Activated naive CD8-positive, alpha-beta T cell treated with anti-CD3 and anti-CD28 coated beads, Interleukin-2, amount 10 ng/mL, durations not matched to agents 7 days and 5 days (primary cell): ENCODE data around the gene SLC24A3. TPM values are rescaled to one million over a fixed set of nuclear protein-coding genes. Genes with fewer than 3 reads are reported as not detected.

Experiments
- ATAC-seq: fragments of 150-1000 bp; cut with Tn5 transposase; one replicate; pipeline ENCODE4 v1.10.0; 2021; ENCODE audit warnings: low read depth, moderate library complexity
- POLR2A ChIA-PET: fragments of 350-600 bp; sonication (Branson Sonifier 250); formaldehyde crosslinking; loops from one replicate; lab custom pipeline; 2021; ENCODE audit warnings: antibody characterized with exemption; lab: Charles Lee
- DNase-seq: peaks from one replicate; pipeline ENCODE4 v3.0.0; 2021
- H3K27ac Mint-ChIP-seq: one replicate; pipeline ENCODE4 v1.8.0; 2022; ENCODE audit warnings: mild to moderate bottlenecking, mixed read lengths
- H3K27me3 Mint-ChIP-seq: one replicate; pipeline ENCODE4 v1.8.0; 2022; ENCODE audit warnings: mild to moderate bottlenecking, moderate library complexity, mixed read lengths
- H3K36me3 Mint-ChIP-seq: one replicate; pipeline ENCODE4 v1.8.0; 2021; ENCODE audit warnings: mild to moderate bottlenecking, mixed read lengths
- H3K4me1 Mint-ChIP-seq: one replicate; pipeline ENCODE4 v1.8.0; 2021; ENCODE audit warnings: mixed read lengths
- H3K4me3 Mint-ChIP-seq: one replicate; pipeline ENCODE4 v1.8.0; 2022; ENCODE audit warnings: mild to moderate bottlenecking, moderate library complexity, mixed read lengths
- H3K9me3 Mint-ChIP-seq: one replicate; pipeline ENCODE4 v1.8.0; 2021; ENCODE audit warnings: mixed read lengths
- total RNA-seq, 2 experiments: library from RNA; stranded (reverse); gene quantifications; one replicate each; pipeline ENCODE4 v1.2.3, GENCODE V29; 2021

The SLC24A3 gene
- total RNA-seq, 2 experiments from 2014 or later: not detected

DNA sequence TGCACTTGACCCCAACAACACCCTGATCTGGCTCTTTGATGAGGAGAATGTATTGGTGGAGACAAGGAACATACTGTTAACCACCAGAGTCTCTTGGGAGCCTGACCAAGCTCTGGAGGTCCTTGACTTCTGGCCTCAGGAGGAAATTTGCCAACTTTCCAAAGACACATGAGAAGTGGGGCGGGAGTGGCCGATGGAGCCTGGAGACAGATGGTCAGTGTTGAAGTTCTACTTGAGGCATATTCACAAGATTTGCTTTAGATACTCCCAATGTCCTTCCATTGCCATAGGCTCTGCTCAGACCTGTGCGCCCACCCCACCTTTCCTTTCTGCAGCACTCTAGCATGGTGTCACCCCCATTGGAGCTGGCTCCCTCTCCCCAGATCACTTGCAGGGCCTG lies 241.0 kb downstream of the SLC24A3 start:
- no peak overlapping the region for H3K4me3 Mint-ChIP-seq

DNA sequence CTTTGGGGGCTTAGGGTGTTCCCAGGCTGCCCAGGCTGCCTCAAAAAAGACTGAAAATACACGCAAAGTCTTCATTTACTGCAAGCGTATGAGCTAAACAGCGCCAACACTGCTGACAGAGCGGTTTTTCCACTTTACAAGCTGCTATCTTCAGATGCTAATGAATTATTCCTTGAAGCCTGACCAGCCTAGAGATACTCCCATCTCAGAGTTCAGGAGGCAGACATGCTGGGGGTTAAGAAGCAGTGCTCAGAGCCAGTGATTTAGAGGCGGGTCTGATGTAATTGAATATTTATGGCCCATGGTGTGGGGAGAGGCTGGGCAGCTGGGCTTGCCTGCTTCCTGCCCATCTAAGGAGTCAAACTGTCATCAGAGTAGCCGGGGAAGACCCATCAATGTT lies 241.4 kb downstream of the SLC24A3 start:
- peaks cover 8% of the 10 kb centered on the region for H3K36me3 Mint-ChIP-seq
- H3K27ac Mint-ChIP-seq: peak overlapping the region; percentile 20
- no peak for ATAC-seq
- POLR2A ChIA-PET: no interaction called here
- H3K9me3 Mint-ChIP-seq: no peaks in the 10 kb centered on the region
- peaks cover 42% of the 10 kb centered on the region for H3K4me1 Mint-ChIP-seq
- no peak overlapping the region for H3K4me3 Mint-ChIP-seq
- H3K27me3 Mint-ChIP-seq: peaks cover 4% of the 10 kb centered on the region
- DNase-seq: no peak

More for the DNA sequence above, 241.0 kb downstream of the SLC24A3 start:
- ATAC-seq (no peak), DNase-seq (no peak)
- Mint-ChIP-seq H3K4me1 (peaks cover 42% of the 10 kb centered on the region), H3K27me3 (peaks cover 4% of the 10 kb centered on the region), H3K36me3 (peaks cover 8% of the 10 kb centered on the region), H3K27ac (peak overlapping the region; percentile 21), H3K9me3 (peaks cover under 1% of the 10 kb centered on the region)
- POLR2A ChIA-PET: no interaction called here

DNA sequence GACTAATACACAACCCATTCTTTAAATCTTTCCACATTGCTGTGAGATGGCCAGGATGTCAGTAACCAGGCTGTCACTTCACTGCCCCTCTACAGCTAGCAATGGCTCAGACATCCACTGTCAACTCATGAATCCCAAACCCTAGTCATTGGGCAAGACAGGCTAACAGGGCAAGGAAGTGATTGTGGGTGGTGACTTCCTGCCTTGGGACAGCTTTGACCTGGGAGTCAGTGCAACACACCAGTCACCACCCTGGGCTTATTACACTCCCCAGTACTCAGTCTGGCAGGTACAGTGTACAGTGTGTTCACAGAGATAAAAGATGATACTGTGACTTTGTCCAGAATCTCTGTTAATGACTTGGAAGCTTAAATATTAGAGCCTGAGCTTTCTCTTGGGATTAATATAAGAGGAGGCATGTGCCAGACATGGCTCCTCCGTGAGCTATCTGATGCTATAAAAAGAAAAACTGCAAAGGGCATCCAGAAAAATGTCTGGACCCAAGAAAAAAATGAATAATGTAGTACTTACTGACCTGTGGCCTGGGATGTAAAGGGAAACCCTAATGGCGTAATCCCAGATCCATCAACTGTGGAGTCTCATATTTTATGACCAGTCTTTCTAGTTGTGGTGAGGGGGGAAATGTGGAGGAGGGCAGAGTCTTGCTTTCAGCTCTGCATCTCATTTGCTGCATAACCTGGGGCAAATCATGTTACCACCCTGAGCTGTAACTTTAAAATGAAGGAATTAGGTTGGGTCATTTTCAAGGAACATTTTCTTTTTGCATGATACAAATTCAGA lies 244.4 kb downstream of the SLC24A3 start:
- Mint-ChIP-seq H3K9me3 (no peaks in the 10 kb centered on the region), H3K27ac (no peak overlapping the region), H3K4me1 (peaks cover 30% of the 10 kb centered on the region), H3K36me3 (peaks cover 8% of the 10 kb centered on the region), H3K27me3 (peaks cover 2% of the 10 kb centered on the region), H3K4me3 (no peak overlapping the region)
- no peak for ATAC-seq
- POLR2A ChIA-PET: interaction anchor here (1.9 kb wide), 1 partner anchor 11 kb away, joined by 4 read pairs; no protein-coding TSS in a partner anchor
- DNase-seq: no peak

DNA sequence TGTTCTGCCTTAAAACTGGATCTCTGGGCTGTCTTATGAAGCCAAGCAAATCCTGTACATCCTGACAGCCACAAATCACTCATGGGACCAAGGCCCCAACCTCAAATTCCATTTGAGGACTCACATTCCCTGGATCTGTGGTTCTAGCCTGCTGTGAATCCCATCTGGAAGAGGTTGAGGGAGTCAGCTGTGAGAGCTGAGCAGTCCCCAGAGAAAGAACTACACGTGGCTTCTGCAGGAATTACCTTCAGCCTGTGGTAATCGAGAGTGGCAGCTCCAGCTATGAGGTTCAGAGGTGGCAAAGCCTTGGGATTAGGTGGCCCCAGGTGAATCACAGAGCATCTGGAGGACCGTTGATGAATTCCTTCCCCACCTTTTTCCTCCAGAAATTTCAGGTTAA lies 245.2 kb downstream of the SLC24A3 start:
- Mint-ChIP-seq H3K36me3 (peaks cover 6% of the 10 kb centered on the region), H3K27ac (no peak overlapping the region), H3K4me3 (no peak overlapping the region), H3K9me3 (no peaks in the 10 kb centered on the region), H3K27me3 (peaks cover 2% of the 10 kb centered on the region), H3K4me1 (peaks cover 22% of the 10 kb centered on the region)
- no peak for DNase-seq
- ATAC-seq: no peak
- POLR2A ChIA-PET: interaction anchor here (1.9 kb wide), 1 partner anchor 10 kb away, joined by 4 read pairs; no protein-coding TSS in a partner anchor

DNA sequence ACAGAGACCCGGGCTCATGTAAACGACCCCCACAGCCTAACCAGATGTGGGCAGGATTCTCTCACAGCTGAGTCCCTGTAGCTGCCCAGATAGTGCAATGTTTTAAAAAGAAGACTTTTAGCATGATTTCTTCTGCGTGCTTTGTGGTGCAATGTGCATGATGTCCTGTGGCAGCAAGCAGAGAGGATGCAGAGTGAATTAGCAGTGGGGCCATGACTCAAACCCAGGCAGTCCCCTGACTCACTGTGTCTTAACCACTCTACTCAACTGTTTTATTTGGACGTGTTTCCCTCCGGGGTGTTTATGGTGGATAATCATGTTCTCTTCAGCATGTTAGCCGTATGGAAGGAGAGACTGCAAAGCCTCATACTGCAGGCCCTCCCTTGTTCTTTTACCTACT lies 247.9 kb downstream of the SLC24A3 start:
- Mint-ChIP-seq H3K27ac (no peak overlapping the region), H3K9me3 (no peaks in the 10 kb centered on the region), H3K4me3 (no peak overlapping the region), H3K4me1 (peaks cover 14% of the 10 kb centered on the region), H3K27me3 (peaks cover 2% of the 10 kb centered on the region), H3K36me3 (peaks cover 2% of the 10 kb centered on the region)
- no peak for DNase-seq
- POLR2A ChIA-PET: no interaction called here
- ATAC-seq: no peak

DNA sequence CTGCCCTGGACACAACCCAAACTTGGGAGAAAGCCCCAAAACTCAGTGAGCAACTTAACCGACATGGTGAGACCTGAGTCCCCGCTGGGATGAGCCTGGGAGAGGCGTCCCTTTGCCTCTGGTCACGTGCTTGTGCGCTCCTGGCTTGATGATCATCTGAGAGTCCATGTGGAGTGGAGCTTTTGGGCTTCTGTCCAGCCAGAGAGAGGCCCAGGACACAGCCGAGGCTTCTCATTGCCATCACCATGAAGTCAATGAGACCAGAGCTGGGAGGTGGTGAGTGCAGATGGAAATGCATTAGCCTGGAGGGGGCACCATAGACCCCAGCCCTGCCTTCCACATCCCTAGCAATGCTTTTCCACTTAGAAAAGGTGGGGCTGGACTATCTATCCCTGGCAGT lies 250.0 kb downstream of the SLC24A3 start:
- Mint-ChIP-seq H3K36me3 (no peaks in the 10 kb centered on the region), H3K4me3 (no peak overlapping the region), H3K9me3 (no peaks in the 10 kb centered on the region), H3K27me3 (peaks cover 5% of the 10 kb centered on the region), H3K4me1 (peaks cover 6% of the 10 kb centered on the region), H3K27ac (no peak overlapping the region)
- POLR2A ChIA-PET: no interaction called here
- DNase-seq: no peak
- ATAC-seq: no peak

DNA sequence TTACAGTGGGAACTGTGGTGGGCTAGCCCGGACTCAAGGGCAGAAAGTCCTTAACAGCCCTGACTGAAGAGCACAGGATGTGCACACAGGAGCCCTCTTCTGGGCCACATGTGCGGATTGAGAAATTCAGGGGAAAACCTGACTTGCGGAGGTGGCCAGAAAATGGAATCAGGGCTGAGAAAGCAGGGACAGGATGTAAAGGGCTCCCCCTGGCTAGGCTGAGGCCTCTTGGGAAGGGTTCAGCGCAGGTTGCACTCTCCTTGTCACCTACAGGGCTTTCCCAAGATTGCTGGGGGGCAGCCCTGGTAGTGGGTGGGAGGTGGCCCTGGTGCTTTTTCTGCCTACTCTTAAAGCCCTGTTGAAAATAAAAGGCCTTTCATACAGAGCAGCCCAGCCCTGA lies 251.2 kb downstream of the SLC24A3 start:
- H3K27ac Mint-ChIP-seq: no peak overlapping the region
- no peak for DNase-seq
- H3K9me3 Mint-ChIP-seq: no peaks in the 10 kb centered on the region
- no peak for ATAC-seq
- H3K27me3 Mint-ChIP-seq: peaks cover 12% of the 10 kb centered on the region
- peaks cover 4% of the 10 kb centered on the region for H3K4me1 Mint-ChIP-seq
- H3K36me3 Mint-ChIP-seq: no peaks in the 10 kb centered on the region
- no peak overlapping the region for H3K4me3 Mint-ChIP-seq
- POLR2A ChIA-PET: no interaction called here

DNA sequence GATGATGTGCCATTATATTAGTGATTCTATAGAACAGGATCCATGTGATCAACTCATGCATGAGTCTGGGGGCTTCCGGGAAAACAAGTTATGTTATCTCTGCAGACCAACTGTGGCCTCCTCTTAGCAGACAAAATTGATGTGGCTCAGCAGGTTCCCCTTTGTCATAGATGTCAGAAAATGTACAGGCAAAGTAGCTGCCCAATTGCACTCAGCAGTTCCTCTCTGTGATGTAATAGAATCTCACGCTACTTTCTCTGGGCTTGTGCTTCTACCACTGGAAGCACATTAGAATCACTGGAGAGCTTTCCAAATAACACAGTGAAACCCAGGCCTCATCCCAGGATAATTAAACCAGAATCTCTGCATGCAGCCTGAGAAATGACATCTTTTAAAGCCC lies 253.1 kb downstream of the SLC24A3 start:
- peaks cover under 1% of the 10 kb centered on the region for H3K4me1 Mint-ChIP-seq
- no peak overlapping the region for H3K27ac Mint-ChIP-seq
- ATAC-seq: no peak
- DNase-seq: no peak
- no peak overlapping the region for H3K4me3 Mint-ChIP-seq
- no peaks in the 10 kb centered on the region for H3K36me3 Mint-ChIP-seq
- POLR2A ChIA-PET: no interaction called here
- H3K9me3 Mint-ChIP-seq: no peaks in the 10 kb centered on the region
- peaks cover 17% of the 10 kb centered on the region for H3K27me3 Mint-ChIP-seq

DNA sequence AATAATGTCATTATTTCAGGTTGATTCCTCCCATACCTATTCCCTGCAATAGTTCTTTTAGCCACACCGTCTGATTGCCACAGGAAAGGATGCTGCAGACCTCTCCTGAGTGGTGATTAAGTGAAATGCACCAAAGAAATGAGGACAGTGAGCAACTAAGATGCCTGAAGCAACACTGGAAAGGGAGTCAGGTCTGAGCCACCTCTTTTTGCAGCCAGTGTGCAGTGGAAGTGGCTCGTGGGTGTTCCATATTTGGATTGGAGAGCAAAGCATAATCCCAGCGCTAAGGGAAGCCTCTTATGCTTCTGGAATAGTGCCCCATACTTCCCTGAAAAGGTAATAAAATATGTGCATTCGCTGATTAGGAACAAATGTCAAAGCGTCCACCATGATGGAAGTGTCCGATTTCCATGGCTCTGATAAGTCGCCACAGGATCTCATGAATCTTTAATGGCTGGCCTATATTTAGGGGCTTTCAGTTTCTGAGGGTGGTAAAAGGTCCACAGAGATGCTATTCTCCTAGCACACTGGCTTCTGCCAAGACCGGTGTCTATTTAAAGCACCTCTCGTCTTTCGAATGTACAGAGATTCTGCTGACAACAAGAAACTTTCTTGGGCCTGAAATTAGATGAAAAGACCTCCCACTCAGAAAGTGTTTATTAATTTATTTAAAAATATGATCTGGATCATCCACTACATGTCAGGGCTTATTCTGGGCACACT lies 253.9 kb downstream of the SLC24A3 start:
- DNase-seq (no peak), ATAC-seq (no peak)
- POLR2A ChIA-PET: no interaction called here
- Mint-ChIP-seq H3K27me3 (peaks cover 23% of the 10 kb centered on the region), H3K36me3 (no peaks in the 10 kb centered on the region), H3K27ac (no peak overlapping the region), H3K9me3 (no peaks in the 10 kb centered on the region), H3K4me1 (no peaks in the 10 kb centered on the region), H3K4me3 (no peak overlapping the region)

DNA sequence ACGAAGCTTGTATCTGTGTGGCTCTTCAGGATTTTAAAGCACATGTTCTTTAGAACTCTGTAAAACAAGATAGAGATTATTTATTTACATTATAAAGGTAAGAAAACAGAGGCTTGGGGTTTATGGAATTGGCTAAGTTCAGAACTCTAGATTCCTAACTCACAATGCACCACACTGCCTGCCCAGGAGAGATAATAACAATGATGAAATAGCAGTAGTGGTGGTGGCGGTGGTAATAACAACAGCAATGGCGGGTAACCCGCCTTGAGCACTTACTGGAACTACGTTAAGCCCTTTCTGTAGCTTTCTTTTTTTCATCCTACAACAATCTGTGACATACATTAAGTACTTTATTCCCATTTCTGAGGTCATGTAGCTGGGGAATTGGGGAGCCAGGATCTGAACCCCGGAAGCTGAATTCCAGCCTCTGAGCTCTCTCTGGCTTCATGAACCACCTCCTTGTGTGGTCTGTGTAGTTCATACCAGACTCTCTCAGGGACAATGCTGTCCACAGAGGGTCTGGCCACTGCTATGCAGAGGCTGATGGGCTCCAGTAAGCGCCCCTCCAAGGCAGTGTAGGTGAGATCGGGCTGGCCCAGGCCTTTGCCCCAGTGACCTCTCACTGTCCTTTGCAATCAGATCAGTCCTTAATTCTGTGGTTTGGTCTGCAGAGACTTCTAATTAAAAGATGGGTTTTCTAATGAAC lies 260.9 kb downstream of the SLC24A3 start:
- POLR2A ChIA-PET: no interaction called here
- Mint-ChIP-seq H3K9me3 (no peaks in the 10 kb centered on the region), H3K36me3 (no peaks in the 10 kb centered on the region), H3K4me3 (no peak overlapping the region), H3K27ac (no peak overlapping the region), H3K27me3 (peaks cover 19% of the 10 kb centered on the region), H3K4me1 (peaks cover 6% of the 10 kb centered on the region)
- DNase-seq: no peak
- ATAC-seq: no peak

DNA sequence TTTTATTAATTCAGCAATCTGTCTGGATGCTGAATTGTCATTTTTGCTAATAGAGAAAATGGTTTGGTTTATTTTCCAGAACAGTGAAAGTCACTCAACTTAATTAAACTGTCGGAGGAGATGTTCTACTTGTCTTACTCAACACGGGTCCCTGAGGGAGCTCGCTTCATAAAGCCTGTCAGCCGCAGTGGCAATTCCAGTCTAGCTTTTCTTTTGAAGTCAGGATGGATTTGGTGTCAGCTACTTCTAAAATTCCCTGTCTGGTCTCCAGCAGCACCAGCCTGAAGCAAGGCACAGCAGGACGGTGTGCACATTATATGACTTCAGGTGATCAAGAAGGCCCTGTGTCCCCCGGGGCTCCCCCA lies 261.5 kb downstream of the SLC24A3 start:
- H3K4me3 Mint-ChIP-seq: no peak overlapping the region
- peaks cover 13% of the 10 kb centered on the region for H3K27me3 Mint-ChIP-seq
- DNase-seq: no peak
- no peak overlapping the region for H3K27ac Mint-ChIP-seq
- POLR2A ChIA-PET: no interaction called here
- H3K9me3 Mint-ChIP-seq: no peaks in the 10 kb centered on the region
- no peaks in the 10 kb centered on the region for H3K36me3 Mint-ChIP-seq
- no peak for ATAC-seq
- H3K4me1 Mint-ChIP-seq: peaks cover 10% of the 10 kb centered on the region

DNA sequence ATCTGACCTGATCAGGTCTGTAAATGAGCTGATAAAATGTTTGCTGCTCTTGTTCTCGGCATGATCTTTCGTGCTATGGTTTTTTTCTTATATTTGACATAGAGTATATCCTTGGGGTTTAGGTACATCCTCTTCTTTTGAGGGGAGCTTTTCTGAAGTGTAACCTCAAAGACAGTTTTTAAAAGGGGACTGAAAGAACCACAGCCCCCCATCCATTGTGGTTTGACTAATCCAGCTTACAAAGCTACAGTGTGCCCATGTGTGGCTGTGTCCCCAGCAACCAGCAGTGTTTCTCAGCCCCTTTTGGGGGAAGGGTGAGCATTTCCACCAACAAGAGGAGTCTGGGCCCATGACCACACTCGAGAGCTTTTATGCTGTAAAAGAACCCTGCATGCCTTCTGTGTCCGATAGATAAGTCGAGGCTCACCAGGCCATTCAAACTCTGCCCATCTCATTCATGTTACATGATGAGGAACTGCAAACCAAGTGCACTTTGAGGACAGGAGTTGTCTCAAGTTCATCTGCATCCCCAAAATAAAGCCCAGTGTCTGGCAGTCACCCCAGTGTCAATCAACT lies 266.0 kb downstream of the SLC24A3 start:
- peak overlapping the region; percentile 0 for H3K27ac Mint-ChIP-seq
- peaks cover 15% of the 10 kb centered on the region for H3K4me1 Mint-ChIP-seq
- POLR2A ChIA-PET: no interaction called here
- H3K27me3 Mint-ChIP-seq: peaks cover 3% of the 10 kb centered on the region
- no peaks in the 10 kb centered on the region for H3K36me3 Mint-ChIP-seq
- peak overlapping the region; percentile 6 for H3K4me3 Mint-ChIP-seq
- peaks cover 1% of the 10 kb centered on the region for H3K9me3 Mint-ChIP-seq
- ATAC-seq (peak; percentile 73), DNase-seq (no peak)

DNA sequence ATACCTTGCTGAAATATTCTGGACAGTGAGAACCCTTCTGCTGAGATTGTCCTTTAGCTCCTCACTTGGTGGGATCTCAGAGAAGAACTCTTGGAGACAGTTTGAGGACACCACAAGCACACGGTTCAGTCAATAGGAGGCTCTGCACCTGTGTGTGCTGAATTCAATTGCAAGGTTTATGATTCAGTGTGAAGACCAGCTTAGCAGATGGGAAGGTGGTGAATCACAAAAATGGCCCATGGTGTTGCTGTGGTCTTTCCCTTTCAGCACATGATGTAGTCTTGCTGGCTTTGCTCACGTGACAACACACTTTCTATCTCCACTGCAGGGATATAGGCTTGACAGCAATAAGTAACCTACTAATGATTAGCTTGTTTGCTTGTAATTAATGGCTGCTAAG lies 270.3 kb downstream of the SLC24A3 start:
- DNase-seq: no peak
- Mint-ChIP-seq H3K27me3 (peaks cover 8% of the 10 kb centered on the region), H3K4me3 (no peak overlapping the region), H3K9me3 (peaks cover 3% of the 10 kb centered on the region), H3K36me3 (no peaks in the 10 kb centered on the region), H3K4me1 (peaks cover 15% of the 10 kb centered on the region), H3K27ac (no peak overlapping the region)
- ATAC-seq: no peak
- POLR2A ChIA-PET: no interaction called here
